Fibroblast of mammary gland (primary cell): ENCODE data around the gene STX12.

Experiments
- DNase-seq: peaks from one replicate; pipeline ENCODE4 v3.0.0-alpha.2; 2010; ENCODE audit warnings: low read depth
- H3K4me3 ChIP-seq: 2 replicates; pipeline ENCODE4 v1.5.1; 2011; ENCODE audit warnings: low read depth, mild to moderate bottlenecking, low read length, moderate library complexity; ENCODE audit not compliant: control insufficient read depth
- CTCF ChIP-seq: conservative IDR thresholded peaks from 2 replicates; pipeline ENCODE4 v1.5.1; 2011; ENCODE audit warnings: low read depth, low read length, inconsistent platforms; ENCODE audit not compliant: control insufficient read depth, insufficient read depth

STX12 gene

GRCh38 chr1:27772932-27773825 is at the start of gene STX12:
Gene STX12, plus strand, starts transcription at chr1:27773219. Its CDS starts 89 bp downstream, at chr1:27773308.
- peak; percentile 100 for DNase-seq
- peak within 1 kb of the TSS; percentile 95 for H3K4me3 ChIP-seq
- TF ChIP-seq CTCF = no peak

GRCh38 chr1:27724961-27725373 is 48.1 kb upstream of the STX12 start:
- DNase-seq = no peak
- no peak for TF ChIP-seq CTCF
- peak overlapping the region; percentile 50 for H3K4me3 ChIP-seq

- peak within 1 kb of the TSS; percentile 84 for H3K4me3 ChIP-seq
- TF ChIP-seq CTCF = peak; percentile 22
- DNase-seq = peak; percentile 99
Measured at GRCh38 chr1:27725374-27726172, 47.4 kb upstream of the STX12 start, which contains the start of gene FAM76A. Gene FAM76A, plus strand, starts transcription at chr1:27725961. Its CDS starts 120 bp downstream, at chr1:27726081.

GRCh38 chr1:27726173-27727044 is 46.6 kb upstream of the STX12 start:
- TF ChIP-seq CTCF = no peak
- DNase-seq = peak; percentile 21
- H3K4me3 ChIP-seq = peak overlapping the region; percentile 84

GRCh38 chr1:27727126-27727525 is 45.9 kb upstream of the STX12 start:
- no peak for TF ChIP-seq CTCF
- DNase-seq = peak; percentile 56
- peak overlapping the region; percentile 84 for H3K4me3 ChIP-seq

- TF ChIP-seq CTCF = no peak
- no peak overlapping the region for H3K4me3 ChIP-seq
- no peak for DNase-seq
Measured at GRCh38 chr1:27736252-27736651, 36.8 kb upstream of the STX12 start.
